Spleen (tissue), 7 donors: ENCODE results near the gene COA1.

ENCODE experiments used
- POLR2A ChIP-seq, 3 donors: fragments of 450-650 bp; IDR thresholded peaks; one replicate each; pipeline ENCODE4 v1.5.1; 2017; ENCODE audit warnings: antibody characterized with exemption in 3 of 3, mild to moderate bottlenecking in 1 of 3
- TF ChIP-seq, protein P1 (sequence below), 11 experiments: fragments of 200-600 bp in 7 of 11; fragments of 450-650 bp in 4 of 11; sonication (generic) in 4 of 11; IDR thresholded peaks in 8 of 11; conservative IDR thresholded peaks in 3 of 11; 1 replicate in 7 of 11; 2 replicates in 4 of 11; pipeline versions ENCODE4 v1.4.0 to v1.8.0; 2016 to 2021; ENCODE audit warnings: antibody characterized with exemption in 11 of 11, inconsistent platforms in 4 of 11, mild to moderate bottlenecking in 1 of 11
- donor health status: DM: no; HTN: no; CAD: no; lungs with moderate emphysema.
- donor health status: DM: no; HTN: no; CAD: no.
- donor health status: DM: no; HTN: no; CAD: no.

DNA sequence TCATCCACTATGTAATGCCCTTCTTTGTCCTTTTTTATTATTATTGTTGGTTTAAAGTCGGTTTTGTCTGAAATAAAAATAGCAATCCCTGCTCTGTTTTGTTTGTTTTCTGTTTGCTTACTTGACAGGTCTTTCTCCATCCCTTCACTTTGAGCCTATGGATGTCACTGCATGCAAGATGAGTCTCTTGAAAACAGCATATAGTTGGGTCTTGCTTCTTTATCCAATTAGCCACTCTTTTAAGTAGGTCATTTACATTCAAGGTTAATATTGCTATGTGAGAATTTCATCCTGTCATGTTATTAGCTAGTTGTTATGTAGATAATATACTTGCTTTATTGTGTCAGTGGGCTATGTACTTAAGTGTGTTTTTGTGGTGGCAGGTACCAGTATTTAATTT is 25.8 kb downstream of the COA1 start:
- no peak for TF ChIP-seq POLR2A (IDR thresholded peaks at IDR 0.05)
- TF ChIP-seq, protein P1, sequence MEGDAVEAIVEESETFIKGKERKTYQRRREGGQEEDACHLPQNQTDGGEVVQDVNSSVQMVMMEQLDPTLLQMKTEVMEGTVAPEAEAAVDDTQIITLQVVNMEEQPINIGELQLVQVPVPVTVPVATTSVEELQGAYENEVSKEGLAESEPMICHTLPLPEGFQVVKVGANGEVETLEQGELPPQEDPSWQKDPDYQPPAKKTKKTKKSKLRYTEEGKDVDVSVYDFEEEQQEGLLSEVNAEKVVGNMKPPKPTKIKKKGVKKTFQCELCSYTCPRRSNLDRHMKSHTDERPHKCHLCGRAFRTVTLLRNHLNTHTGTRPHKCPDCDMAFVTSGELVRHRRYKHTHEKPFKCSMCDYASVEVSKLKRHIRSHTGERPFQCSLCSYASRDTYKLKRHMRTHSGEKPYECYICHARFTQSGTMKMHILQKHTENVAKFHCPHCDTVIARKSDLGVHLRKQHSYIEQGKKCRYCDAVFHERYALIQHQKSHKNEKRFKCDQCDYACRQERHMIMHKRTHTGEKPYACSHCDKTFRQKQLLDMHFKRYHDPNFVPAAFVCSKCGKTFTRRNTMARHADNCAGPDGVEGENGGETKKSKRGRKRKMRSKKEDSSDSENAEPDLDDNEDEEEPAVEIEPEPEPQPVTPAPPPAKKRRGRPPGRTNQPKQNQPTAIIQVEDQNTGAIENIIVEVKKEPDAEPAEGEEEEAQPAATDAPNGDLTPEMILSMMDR (IDR thresholded peaks at IDR 0.05 in 8 of 11, conservative IDR thresholded peaks at IDR 0.05 in 3 of 11): no peak
